HL-60 (cell line): ENCODE measurements around the gene GPR161.

Experiments
- DNase-seq, 2 experiments: peaks; one replicate each; pipeline ENCODE4 v3.0.0-alpha.2; 2010 to 2020; ENCODE audit warnings: low read depth in 1 of 2, low spot score in 1 of 2
- H3K27ac ChIP-seq: fragments of 250-450 bp; sonication (Bioruptor Pico); replicated peaks from 2 replicates; pipeline ENCODE4 v1.5.1; 2020; ENCODE audit warnings: mild to moderate bottlenecking, moderate library complexity
- H3K27me3 ChIP-seq: fragments of 250-450 bp; sonication (Bioruptor Pico); 2 replicates; pipeline ENCODE4 v1.5.1; 2021; ENCODE audit warnings: mild to moderate bottlenecking, moderate library complexity; ENCODE audit not compliant: insufficient read depth, poor library complexity, severe bottlenecking
- H3K4me3 ChIP-seq: replicated peaks from 2 replicates; pipeline ENCODE4 v1.5.1; 2011; ENCODE audit warnings: mild to moderate bottlenecking, control low read depth, low read length; ENCODE audit not compliant: insufficient read depth
- GABPA ChIP-seq: IDR thresholded peaks from 2 replicates; pipeline ENCODE4 v1.6.1; 2012; ENCODE audit warnings: low read depth
- POLR2AphosphoS5 ChIP-seq: IDR thresholded peaks from 2 replicates; pipeline ENCODE4 v1.6.1; 2012; ENCODE audit warnings: low read depth
- SPI1 ChIP-seq: IDR thresholded peaks from 2 replicates; pipeline ENCODE4 v1.6.1; 2012; ENCODE audit warnings: low read depth, mild to moderate bottlenecking, borderline replicate concordance
- TF ChIP-seq, protein P1 (sequence below): IDR thresholded peaks from one replicate; pipeline ENCODE4 v1.5.1; 2011; ENCODE audit warnings: low read length, control low read depth, inconsistent platforms; ENCODE audit not compliant: insufficient read depth
- TF ChIP-seq, protein P2 (sequence below): IDR thresholded peaks from 2 replicates; pipeline ENCODE4 v1.6.1; 2012; ENCODE audit warnings: low read depth; ENCODE audit not compliant: insufficient replicate concordance

The GPR161 gene

GRCh38 chr1:168134642-168135041, 2.1 kb downstream of the GPR161 start:
- H3K27me3 ChIP-seq = peaks cover 27% of the 10 kb centered on the region
- no peak overlapping the region for H3K4me3 ChIP-seq
- DNase-seq = no peak
- no peak overlapping the region for H3K27ac ChIP-seq
- TF ChIP-seq, protein P1, sequence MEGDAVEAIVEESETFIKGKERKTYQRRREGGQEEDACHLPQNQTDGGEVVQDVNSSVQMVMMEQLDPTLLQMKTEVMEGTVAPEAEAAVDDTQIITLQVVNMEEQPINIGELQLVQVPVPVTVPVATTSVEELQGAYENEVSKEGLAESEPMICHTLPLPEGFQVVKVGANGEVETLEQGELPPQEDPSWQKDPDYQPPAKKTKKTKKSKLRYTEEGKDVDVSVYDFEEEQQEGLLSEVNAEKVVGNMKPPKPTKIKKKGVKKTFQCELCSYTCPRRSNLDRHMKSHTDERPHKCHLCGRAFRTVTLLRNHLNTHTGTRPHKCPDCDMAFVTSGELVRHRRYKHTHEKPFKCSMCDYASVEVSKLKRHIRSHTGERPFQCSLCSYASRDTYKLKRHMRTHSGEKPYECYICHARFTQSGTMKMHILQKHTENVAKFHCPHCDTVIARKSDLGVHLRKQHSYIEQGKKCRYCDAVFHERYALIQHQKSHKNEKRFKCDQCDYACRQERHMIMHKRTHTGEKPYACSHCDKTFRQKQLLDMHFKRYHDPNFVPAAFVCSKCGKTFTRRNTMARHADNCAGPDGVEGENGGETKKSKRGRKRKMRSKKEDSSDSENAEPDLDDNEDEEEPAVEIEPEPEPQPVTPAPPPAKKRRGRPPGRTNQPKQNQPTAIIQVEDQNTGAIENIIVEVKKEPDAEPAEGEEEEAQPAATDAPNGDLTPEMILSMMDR = no peak
- TF ChIP-seq, protein P2, sequence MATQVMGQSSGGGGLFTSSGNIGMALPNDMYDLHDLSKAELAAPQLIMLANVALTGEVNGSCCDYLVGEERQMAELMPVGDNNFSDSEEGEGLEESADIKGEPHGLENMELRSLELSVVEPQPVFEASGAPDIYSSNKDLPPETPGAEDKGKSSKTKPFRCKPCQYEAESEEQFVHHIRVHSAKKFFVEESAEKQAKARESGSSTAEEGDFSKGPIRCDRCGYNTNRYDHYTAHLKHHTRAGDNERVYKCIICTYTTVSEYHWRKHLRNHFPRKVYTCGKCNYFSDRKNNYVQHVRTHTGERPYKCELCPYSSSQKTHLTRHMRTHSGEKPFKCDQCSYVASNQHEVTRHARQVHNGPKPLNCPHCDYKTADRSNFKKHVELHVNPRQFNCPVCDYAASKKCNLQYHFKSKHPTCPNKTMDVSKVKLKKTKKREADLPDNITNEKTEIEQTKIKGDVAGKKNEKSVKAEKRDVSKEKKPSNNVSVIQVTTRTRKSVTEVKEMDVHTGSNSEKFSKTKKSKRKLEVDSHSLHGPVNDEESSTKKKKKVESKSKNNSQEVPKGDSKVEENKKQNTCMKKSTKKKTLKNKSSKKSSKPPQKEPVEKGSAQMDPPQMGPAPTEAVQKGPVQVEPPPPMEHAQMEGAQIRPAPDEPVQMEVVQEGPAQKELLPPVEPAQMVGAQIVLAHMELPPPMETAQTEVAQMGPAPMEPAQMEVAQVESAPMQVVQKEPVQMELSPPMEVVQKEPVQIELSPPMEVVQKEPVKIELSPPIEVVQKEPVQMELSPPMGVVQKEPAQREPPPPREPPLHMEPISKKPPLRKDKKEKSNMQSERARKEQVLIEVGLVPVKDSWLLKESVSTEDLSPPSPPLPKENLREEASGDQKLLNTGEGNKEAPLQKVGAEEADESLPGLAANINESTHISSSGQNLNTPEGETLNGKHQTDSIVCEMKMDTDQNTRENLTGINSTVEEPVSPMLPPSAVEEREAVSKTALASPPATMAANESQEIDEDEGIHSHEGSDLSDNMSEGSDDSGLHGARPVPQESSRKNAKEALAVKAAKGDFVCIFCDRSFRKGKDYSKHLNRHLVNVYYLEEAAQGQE = no peak
- TF ChIP-seq SPI1 (no peak), GABPA (no peak)

DNA sequence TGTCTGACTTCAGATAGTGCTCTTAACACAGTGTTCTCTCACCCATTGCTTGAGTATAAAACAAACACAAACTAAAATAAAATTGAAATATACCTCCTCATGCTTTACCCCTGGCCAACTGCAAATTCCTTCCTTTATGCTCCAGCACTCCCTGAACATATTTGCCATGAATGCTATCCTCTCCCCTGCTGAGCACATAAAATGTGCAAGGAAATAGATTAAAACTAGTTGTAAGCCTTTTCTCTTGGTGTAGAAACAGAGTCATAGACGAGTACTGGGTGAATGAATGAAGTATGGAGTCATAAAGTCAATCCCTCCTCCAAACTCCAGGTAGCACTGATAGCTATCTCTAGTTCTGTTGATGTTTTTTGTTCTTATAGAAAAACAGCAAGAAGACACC, 2.6 kb downstream of the GPR161 start:
- no peak overlapping the region for H3K4me3 ChIP-seq
- DNase-seq = no peak
- TF ChIP-seq GABPA (no peak), SPI1 (no peak), POLR2AphosphoS5 (no peak)
- TF ChIP-seq, protein P1 = no peak
- TF ChIP-seq, protein P2 = no peak
- H3K27ac ChIP-seq = no peak overlapping the region
- H3K27me3 ChIP-seq = peaks cover 27% of the 10 kb centered on the region

DNA sequence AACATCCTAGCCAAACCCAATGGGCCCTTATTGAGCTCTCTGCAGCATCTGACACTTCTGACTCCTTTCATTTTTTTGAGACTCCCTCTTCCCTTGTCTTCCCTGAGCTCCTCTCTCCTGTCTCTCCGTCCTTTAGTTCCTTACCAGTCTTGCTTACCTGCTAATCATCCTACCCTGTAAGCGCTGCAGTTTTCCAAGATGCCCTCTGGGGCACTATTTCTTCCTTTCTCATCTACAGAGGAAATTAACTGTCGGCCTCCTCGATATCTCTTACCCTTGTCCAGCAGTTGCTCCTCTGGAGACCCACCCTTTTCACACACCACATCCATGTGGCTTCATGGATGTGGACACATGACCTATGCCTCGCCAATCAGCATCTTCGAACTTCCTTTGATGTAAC, 6.8 kb downstream of the GPR161 start:
- no peak for DNase-seq
- TF ChIP-seq, protein P1 = no peak
- TF ChIP-seq, protein P2 = no peak
- TF ChIP-seq SPI1 = no peak
- TF ChIP-seq POLR2AphosphoS5 = no peak
- TF ChIP-seq GABPA = no peak
- H3K27me3 ChIP-seq = peaks cover 7% of the 10 kb centered on the region
- no peak overlapping the region for H3K4me3 ChIP-seq
- H3K27ac ChIP-seq = no peak overlapping the region
